HG02610 (cell line): Measurements from ENCODE around the gene TRIM58.

Source experiments
- ATAC-seq: cut with Tn5 transposase; IDR thresholded peaks from one replicate; pipeline ENCODE4 v1.9.1; 2021; ENCODE audit warnings: mild to moderate bottlenecking, moderate library complexity; ENCODE audit not compliant: unreplicated experiment

TRIM58 gene, protein sequence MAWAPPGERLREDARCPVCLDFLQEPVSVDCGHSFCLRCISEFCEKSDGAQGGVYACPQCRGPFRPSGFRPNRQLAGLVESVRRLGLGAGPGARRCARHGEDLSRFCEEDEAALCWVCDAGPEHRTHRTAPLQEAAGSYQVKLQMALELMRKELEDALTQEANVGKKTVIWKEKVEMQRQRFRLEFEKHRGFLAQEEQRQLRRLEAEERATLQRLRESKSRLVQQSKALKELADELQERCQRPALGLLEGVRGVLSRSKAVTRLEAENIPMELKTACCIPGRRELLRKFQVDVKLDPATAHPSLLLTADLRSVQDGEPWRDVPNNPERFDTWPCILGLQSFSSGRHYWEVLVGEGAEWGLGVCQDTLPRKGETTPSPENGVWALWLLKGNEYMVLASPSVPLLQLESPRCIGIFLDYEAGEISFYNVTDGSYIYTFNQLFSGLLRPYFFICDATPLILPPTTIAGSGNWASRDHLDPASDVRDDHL

GRCh38 chr1:247857069-247857984, at the start of gene TRIM58:
TRIM58 (plus strand) TSS chr1:247857187; CDS start chr1:247857247, 60 bp downstream.
- ATAC-seq = peak; percentile 38

DNA sequence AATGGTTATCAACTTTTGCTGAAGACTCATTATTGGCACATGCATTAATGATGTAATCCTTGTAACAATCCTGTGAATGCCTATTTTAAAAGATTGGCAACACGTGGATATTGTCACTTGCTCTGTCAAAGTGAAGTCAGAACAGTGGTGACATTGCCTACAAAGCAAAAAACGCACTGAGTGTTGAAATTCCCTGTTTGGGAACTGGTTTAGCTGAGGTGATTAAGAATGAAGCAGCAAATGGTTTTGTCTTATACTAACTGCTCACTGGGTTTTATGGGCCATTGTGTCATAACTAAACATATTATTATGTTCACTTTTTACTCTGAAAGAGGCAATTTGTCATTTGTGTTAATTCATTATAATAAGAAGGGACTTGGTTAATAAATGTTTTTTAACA, 44.4 kb upstream of the TRIM58 start:
- no peak for ATAC-seq

DNA sequence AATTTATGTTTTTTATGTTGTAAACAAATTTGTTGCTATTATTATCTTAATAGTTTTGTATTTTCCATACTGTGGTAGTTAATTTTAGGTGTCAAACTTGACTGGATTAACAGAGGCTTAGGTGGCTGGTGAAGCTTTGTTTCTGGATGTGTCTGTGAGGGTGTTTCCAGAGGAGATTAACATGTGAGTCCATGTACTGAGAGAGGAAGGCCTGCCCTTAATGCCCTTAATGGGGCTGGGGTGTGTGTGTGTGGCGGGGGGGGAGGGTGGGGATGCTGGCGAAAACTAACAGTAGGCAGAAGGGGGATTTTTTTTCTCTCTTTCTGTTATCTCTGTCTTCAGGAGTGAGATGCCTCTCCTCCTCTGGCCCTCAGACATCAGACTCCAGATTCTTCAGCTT, 34.9 kb upstream of the TRIM58 start:
- ATAC-seq = no peak

- ATAC-seq = no peak
These were observed 33.0 kb upstream of the TRIM58 start, which contains the start of gene OR14A16 for GRCh38 chr1:247824023-247824422. OR14A16 (minus strand) TSS chr1:247824119; CDS start chr1:247815729, 8,390 bp downstream.

DNA sequence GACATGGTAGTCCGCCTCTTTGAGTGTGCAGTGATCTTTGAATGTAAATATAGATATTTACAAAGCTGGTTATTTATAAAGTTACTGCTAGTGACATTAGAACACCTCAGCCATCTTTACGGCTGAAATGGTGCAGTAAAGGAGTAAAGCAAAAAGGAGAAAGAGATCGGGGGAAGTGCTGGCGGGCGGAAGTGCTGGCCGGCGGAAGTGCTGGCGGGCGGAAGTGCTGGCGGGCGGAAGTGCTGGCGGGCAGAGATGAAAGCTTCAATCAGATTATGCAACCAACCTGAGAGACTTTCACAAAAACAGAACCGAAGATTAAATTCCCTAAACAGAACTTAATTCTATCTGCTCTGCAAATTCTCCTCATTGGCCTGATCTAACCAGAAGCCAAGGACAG, 31.6 kb upstream of the TRIM58 start:
- no peak for ATAC-seq

- ATAC-seq = no peak
These were observed 27.3 kb upstream of the TRIM58 start for GRCh38 chr1:247829656-247830055.

DNA sequence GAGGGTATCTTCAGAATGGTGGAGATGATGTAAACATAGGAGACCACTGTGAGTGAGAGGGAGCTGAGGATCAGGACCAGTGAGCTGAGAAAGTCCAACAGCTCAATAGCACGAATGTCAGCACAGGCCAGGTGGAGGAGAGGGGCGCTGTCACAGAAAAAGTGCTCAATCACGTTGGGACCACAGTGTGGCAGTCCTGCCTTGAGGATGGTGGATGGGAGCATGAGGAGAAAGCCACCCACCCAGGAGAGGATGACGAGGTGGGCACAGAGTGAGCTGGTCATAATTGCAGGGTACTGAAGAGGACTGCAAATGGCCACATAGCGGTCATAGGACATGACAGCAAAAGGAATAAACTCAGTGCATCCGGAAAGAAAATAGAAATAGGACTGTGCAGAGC, 23.4 kb upstream of the TRIM58 start:
- ATAC-seq = no peak

DNA sequence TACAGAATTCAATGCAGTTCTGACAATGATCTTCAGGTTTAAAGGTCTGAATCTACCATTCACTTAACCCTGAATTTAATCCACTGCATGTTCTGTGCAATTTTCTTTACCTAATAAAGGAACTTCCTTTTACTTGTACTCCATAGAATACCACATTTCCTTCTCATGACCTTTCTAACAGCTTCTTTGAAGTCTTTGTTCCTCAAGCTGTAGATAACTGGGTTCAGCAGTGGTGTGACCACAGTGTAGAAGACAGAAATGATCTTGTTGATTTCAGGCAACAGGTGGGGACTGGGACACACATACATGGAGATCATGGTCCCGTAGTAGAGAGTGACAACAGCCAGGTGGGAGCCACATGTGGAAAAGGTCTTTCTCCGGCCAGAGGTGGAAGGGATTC, 16.2 kb upstream of the TRIM58 start:
- no peak for ATAC-seq

- ATAC-seq = no peak
These were observed 15.2 kb upstream of the TRIM58 start, which contains the start of gene OR11L1 for GRCh38 chr1:247841796-247842195. OR11L1 (minus strand) TSS chr1:247841896; CDS start chr1:247841896, 0 bp downstream.

- ATAC-seq = no peak
These were observed 13.6 kb upstream of the TRIM58 start for GRCh38 chr1:247843411-247843810.

GRCh38 chr1:247845011-247845692, 11.8 kb upstream of the TRIM58 start:
- ATAC-seq = no peak

DNA sequence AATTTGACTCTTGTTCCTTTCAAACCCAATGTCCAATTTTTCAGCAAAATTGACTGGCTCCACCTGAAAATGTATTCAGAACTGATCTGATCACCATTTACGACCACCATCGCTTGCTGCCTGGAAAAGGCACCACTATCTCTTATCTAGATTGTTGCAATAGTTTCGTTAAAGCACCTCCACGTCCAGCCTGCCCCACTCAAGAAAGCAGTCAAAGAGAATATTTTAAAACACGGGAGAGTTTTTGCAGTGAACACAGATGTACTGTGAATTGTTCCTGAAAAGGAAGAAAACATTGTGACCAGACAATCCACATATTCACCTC, 11.3 kb upstream of the TRIM58 start:
- ATAC-seq = no peak

DNA sequence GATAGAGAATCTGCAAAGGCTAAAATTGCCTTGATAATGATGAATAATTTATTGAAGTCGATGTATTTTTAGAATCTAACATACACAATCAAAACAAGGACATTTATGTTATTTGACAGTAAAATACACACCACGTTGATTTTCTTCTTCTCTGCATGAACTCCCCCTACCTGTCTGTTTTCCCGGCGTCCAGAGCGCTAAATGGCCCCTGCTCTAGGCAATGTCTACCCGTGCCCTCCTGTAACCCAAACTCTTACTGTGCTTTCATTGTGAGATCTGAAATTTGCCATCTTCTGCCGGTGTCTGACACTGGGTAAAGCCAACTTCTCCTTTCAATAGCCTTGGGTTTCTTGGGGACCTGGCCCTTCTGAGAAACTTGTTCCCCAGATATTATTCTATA, 8.6 kb upstream of the TRIM58 start:
- ATAC-seq = no peak

DNA sequence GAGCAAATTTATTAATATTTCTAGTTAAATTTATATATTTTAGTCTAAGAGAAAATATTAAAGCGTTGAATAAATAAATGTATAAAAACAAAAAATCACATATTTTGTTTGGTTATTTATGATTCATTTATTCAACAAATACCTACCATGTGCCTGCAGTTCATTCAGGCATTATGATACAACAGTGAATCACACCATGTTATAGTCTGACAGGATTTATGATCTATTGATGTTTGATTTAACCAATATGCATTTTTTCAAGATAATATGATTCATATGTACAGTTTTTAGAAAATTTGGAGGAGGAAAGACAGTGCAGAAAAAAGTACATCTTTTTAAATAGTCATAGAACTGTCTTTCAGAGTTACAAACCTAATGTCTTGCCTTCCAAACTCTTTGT, 7.4 kb upstream of the TRIM58 start:
- no peak for ATAC-seq

- ATAC-seq = no peak
These were observed 2.0 kb upstream of the TRIM58 start for GRCh38 chr1:247854899-247855545.

GRCh38 chr1:247855911-247856310, 1.1 kb upstream of the TRIM58 start:
- no peak for ATAC-seq

DNA sequence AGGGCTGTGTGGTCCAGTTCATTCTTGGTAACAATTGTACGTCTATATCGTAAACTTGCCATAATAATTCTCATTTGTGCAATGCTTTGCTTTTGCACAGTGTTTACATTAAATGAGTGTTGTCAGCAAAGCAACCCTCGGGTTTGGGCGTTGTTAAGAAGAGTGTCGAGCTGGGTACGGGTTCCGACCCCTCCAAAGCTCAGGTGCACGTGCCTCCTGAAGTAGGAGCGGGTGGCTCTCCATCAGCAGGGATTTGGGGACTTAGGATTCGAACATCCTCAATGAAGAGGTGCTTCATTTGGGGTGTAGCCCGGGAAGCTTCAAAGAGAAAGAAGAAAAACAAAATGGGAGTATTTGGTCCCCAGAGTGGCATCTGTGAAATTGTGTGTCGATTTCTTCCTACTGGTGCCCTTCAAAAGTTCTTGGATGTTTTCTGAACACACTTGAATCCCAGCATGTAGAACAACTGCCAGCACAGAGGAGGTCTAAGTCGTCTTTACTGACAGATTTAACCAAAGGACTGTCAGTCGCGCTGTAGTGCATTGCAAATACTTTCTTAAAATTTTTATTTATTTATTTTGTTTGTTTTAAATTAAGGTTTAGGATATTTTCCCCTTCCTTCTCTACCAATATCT, 1.1 kb downstream of the TRIM58 start:
- peak; percentile 14 for ATAC-seq

- no peak for ATAC-seq
These were observed 5.8 kb downstream of the TRIM58 start for GRCh38 chr1:247862756-247863155.

GRCh38 chr1:247864644-247865043, 7.7 kb downstream of the TRIM58 start:
- no peak for ATAC-seq

DNA sequence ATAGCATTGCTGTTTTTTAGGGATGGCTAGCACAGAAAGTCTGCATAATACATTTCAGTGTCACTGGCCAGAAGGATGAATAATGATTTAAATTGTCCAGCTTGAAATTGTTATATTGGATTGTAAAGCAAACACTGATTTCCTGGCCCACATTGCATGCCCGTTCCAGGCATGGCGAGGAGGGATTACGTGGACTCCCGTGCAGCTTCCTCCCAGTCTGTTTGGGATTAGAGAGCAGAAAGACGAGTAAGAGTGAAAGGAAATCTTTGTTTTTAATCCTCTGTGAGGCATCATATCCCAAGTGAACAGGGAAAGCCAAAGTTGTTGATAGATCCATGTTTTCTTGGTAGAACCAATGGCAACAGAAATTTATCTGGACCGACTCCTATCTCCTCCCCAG, 8.4 kb downstream of the TRIM58 start:
- ATAC-seq = no peak
